ENCODE measurements around the gene PRLR. TPM values are rescaled to one million over a fixed set of nuclear protein-coding genes. Genes with fewer than 3 reads are reported as not detected.

Gene PRLR
- total RNA-seq, 4 donors from 2014 or later, result 0.10 to 0.65 (median 0.39) TPM

- TF ChIP-seq POLR2A (IDR thresholded peaks at IDR 0.05), result no peak
- TF ChIP-seq CTCF (IDR thresholded peaks at IDR 0.05 in 4 of 5, conservative IDR thresholded peaks at IDR 0.05 in 1 of 5), result no peak
- Histone ChIP-seq H3K4me1 (peaks cover 0 to 4% of the 10 kb centered on the region in 2 donors), H3K4me3 (no peak overlapping the region), H3K9me3 (no peaks in the 10 kb centered on the region), H3K27me3 (no peaks in the 10 kb centered on the region), H3K27ac (no peak overlapping the region), H3K36me3 (no peaks in the 10 kb centered on the region)
- ATAC-seq (no peak), DNase-seq (no peak)
- intact Hi-C loops (cut with DNase I; ENCODE audit: low total_unique reads) (no loop called here), in situ Hi-C loops (cut with MboI; ENCODE audit: low sequenced_read_pairs in 4 of 4) (no loop called here)
Observed at GRCh38 chr5:35015063-35015462, 215.2 kb downstream of the PRLR start.

GRCh38 chr5:35012796-35013195 is 217.5 kb downstream of the PRLR start:
- in situ Hi-C loops (cut with MboI; ENCODE audit: low sequenced_read_pairs in 4 of 4) (no loop called here), intact Hi-C loops (cut with DNase I; ENCODE audit: low total_unique reads) (no loop called here)
- Histone ChIP-seq H3K36me3 (no peaks in the 10 kb centered on the region), H3K27me3 (no peaks in the 10 kb centered on the region), H3K9me3 (no peaks in the 10 kb centered on the region), H3K4me1 (peaks cover 0 to 4% of the 10 kb centered on the region in 2 donors), H3K27ac (peak overlapping the region in 1 of 4 donors; percentile 37), H3K4me3 (no peak overlapping the region)
- DNase-seq (peak; percentile 8 to 43), ATAC-seq (peak; percentile 70 to 73)
- TF ChIP-seq POLR2A (IDR thresholded peaks at IDR 0.05) (no peak), CTCF (IDR thresholded peaks at IDR 0.05 in 4 of 5, conservative IDR thresholded peaks at IDR 0.05 in 1 of 5) (no peak)

- Histone ChIP-seq H3K27me3 (no peaks in the 10 kb centered on the region), H3K4me1 (peaks cover 0 to 4% of the 10 kb centered on the region in 2 donors), H3K9me3 (no peaks in the 10 kb centered on the region), H3K4me3 (no peak overlapping the region), H3K27ac (peak overlapping the region in 1 of 4 donors; percentile 37), H3K36me3 (no peaks in the 10 kb centered on the region)
- intact Hi-C loops (cut with DNase I; ENCODE audit: low total_unique reads) (no loop called here), in situ Hi-C loops (cut with MboI; ENCODE audit: low sequenced_read_pairs in 4 of 4) (no loop called here)
- ATAC-seq (no peak), DNase-seq (no peak)
- TF ChIP-seq CTCF (IDR thresholded peaks at IDR 0.05 in 4 of 5, conservative IDR thresholded peaks at IDR 0.05 in 1 of 5), result no peak
- TF ChIP-seq POLR2A (IDR thresholded peaks at IDR 0.05), result no peak
Observed at GRCh38 chr5:35012365-35012764, 217.9 kb downstream of the PRLR start.

GRCh38 chr5:35010676-35011075 is 219.6 kb downstream of the PRLR start:
- H3K36me3 ChIP-seq, result no peaks in the 10 kb centered on the region
- H3K9me3 ChIP-seq, result no peaks in the 10 kb centered on the region
- no peak for DNase-seq
- no peak overlapping the region for H3K4me3 ChIP-seq
- H3K4me1 ChIP-seq, result peaks cover 0 to 4% of the 10 kb centered on the region in 2 donors
- no peaks in the 10 kb centered on the region for H3K27me3 ChIP-seq
- H3K27ac ChIP-seq, result no peak overlapping the region
- intact Hi-C loops (cut with DNase I; ENCODE audit: low total_unique reads) (no loop called here), in situ Hi-C loops (cut with MboI; ENCODE audit: low sequenced_read_pairs in 4 of 4) (no loop called here)
- TF ChIP-seq POLR2A (IDR thresholded peaks at IDR 0.05) (no peak), CTCF (IDR thresholded peaks at IDR 0.05 in 4 of 5, conservative IDR thresholded peaks at IDR 0.05 in 1 of 5) (no peak)
- ATAC-seq, result no peak

- ATAC-seq (no peak), DNase-seq (no peak)
- Histone ChIP-seq H3K27me3 (no peaks in the 10 kb centered on the region), H3K4me3 (no peak overlapping the region), H3K36me3 (no peaks in the 10 kb centered on the region), H3K27ac (no peak overlapping the region), H3K4me1 (peaks cover 0 to 4% of the 10 kb centered on the region in 2 donors), H3K9me3 (no peaks in the 10 kb centered on the region)
- in situ Hi-C loops (cut with MboI; ENCODE audit: low sequenced_read_pairs in 4 of 4) (no loop called here), intact Hi-C loops (cut with DNase I; ENCODE audit: low total_unique reads) (no loop called here)
- no peak for TF ChIP-seq POLR2A (IDR thresholded peaks at IDR 0.05)
Observed at GRCh38 chr5:35009657-35010056, 220.6 kb downstream of the PRLR start.

Data from gastrocnemius medialis (tissue), 4 donors.